HAP-1 (cell line): ENCODE data around the gene POM121C.
"Not testable (repeated sequence)": the region's sequence is repeated elsewhere in the genome, so short reads cannot be mapped to it uniquely, and the experiment has no call there.

ENCODE experiments used
- DNase-seq, 2 experiments: peaks; one replicate each; pipeline ENCODE4 v3.0.0-alpha.2; 2016 to 2020; ENCODE audit warnings: low spot score in 2 of 2
- H3K27me3 ChIP-seq: fragments of 250-450 bp; sonication (Bioruptor Pico); 2 replicates; pipeline ENCODE4 v1.5.1; 2020; ENCODE audit warnings: low read depth, mild to moderate bottlenecking, moderate library complexity
- H3K36me3 ChIP-seq: fragments of 250-450 bp; sonication (Bioruptor Pico); replicated peaks from 2 replicates; pipeline ENCODE4 v1.5.1; 2020; ENCODE audit warnings: mild to moderate bottlenecking
- H3K4me1 ChIP-seq: fragments of 250-450 bp; sonication (Bioruptor Pico); 2 replicates; pipeline ENCODE4 v1.5.1; 2020; ENCODE audit warnings: mild to moderate bottlenecking
- H3K4me3 ChIP-seq: fragments of 250-450 bp; sonication (Bioruptor Pico); 2 replicates; pipeline ENCODE4 v1.5.1; 2020; ENCODE audit warnings: mild to moderate bottlenecking, moderate library complexity
- H3K9me3 ChIP-seq: fragments of 250-450 bp; sonication (Bioruptor Pico); 2 replicates; pipeline ENCODE4 v1.5.1; 2020; ENCODE audit warnings: mild to moderate bottlenecking, moderate library complexity
- in situ Hi-C: fragments of 300-500 bp; cut with MboI; formaldehyde crosslinking; loops from 3 replicates; pipeline ENCODE4 v1.14.3; 2020; ENCODE audit warnings: low sequenced_read_pairs, inconsistent platforms, mixed read lengths

The POM121C gene

DNA sequence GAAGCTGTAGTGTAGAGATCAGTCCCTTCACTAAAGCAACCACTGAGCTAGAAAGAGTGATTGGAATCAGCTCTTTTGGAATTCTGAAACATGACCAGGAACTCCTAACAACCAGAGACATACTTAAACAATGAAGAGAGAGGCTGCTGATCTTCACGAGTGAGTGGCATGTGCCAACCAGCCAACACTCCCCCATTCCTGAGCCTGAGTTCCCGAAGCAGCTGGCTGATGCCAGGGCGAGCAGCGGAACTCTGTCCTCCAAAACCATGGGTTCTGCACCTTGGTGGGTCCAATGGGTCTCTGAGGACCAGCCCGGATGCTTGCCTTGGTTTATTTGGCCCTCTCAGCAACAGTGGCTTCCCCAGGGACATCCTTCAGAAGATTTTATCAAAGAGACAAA lies 25.6 kb downstream of the POM121C start:
- H3K27me3 ChIP-seq, DNase-seq, H3K4me1 ChIP-seq, H3K36me3 ChIP-seq, H3K9me3 ChIP-seq, in situ Hi-C loops, H3K4me3 ChIP-seq: not testable (repeated sequence)

DNA sequence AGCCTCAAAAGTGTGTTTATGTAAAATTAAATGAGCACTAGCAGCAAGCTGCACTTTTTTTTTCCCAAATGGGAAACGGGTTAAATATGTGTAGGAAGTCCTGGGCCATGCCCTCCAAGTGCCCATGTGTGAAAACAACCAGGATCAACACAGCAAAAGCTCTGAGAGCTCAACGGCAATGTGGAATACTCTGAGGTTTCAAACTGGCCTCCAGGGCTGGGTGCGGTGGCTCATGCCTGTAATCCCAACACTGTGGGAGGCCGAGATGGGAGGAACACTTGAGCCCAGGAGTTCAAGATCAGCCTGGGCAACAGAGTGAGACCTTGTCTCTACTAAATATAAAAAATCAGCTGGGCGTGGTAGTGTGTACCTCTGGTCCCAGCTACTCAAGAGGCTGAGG lies 28.1 kb downstream of the POM121C start:
- H3K4me3 ChIP-seq, in situ Hi-C loops, H3K36me3 ChIP-seq, H3K4me1 ChIP-seq, DNase-seq, H3K27me3 ChIP-seq, H3K9me3 ChIP-seq: not testable (repeated sequence)

DNA sequence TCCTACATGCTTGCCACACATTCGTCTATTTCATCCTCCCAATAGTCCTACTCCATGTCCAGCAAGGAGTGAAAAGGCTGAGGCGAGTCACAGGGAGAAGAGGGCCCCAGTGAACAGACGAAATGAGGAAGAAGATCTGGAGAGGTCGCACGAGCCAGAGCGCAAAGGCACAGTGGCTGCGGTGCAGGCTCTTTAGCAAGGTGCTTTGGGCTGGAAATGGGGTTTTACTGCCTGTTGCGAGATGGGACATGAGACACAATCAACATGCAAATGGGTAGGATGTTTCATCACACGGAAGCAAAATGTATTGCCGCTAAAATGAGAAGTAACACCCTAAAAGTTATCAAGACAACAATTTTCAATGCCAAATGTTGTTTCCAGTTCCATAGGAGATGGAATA lies 29.7 kb downstream of the POM121C start:
- H3K9me3 ChIP-seq, H3K4me3 ChIP-seq, in situ Hi-C loops, H3K36me3 ChIP-seq, DNase-seq, H3K4me1 ChIP-seq, H3K27me3 ChIP-seq: not testable (repeated sequence)

DNA sequence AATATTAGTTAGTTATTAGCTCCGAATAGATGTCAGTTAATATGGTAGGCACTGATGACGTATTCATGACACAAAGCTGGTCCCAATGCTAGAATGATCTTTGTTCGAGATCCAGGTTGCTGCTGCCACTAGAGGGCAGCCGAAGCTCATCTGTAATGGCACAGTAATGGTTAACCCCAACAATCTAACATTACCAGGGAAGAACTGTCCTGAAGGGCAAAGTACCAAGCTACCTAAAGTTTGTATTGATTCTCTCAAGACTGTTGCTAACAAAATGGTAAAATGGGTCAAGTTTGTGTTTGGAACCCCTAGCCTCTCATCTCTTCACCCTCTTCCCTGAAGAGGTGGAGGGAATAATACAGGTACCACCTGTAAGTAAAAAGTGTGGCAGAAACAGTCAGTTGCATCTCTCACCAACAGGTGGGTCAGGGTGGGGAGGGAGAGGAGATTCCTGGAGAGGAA lies 33.6 kb downstream of the POM121C start:
- H3K36me3 ChIP-seq, H3K27me3 ChIP-seq, H3K9me3 ChIP-seq, H3K4me1 ChIP-seq, H3K4me3 ChIP-seq, DNase-seq, in situ Hi-C loops: not testable (repeated sequence)

DNA sequence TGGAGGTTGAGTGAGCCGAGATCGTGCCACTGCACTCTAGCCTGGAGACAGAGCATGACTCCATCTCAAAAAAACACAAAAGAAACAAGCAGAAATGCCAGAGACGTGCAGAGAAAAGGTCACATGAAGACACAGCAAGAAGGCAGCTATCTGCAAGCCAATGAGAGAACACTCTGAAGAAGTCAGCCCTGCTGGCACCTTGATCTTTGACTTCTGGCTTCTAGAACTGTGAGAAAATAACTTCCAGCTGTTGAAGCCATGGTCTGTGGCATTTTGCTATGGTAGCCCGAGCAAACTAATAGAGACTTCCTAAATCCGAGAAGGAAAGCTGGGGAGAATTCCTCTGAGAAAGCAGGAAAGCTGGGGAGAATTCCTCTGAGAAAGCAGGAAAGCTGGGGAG lies 36.2 kb downstream of the POM121C start:
- H3K4me3 ChIP-seq, H3K36me3 ChIP-seq, H3K9me3 ChIP-seq, H3K27me3 ChIP-seq, DNase-seq, in situ Hi-C loops, H3K4me1 ChIP-seq: not testable (repeated sequence)

DNA sequence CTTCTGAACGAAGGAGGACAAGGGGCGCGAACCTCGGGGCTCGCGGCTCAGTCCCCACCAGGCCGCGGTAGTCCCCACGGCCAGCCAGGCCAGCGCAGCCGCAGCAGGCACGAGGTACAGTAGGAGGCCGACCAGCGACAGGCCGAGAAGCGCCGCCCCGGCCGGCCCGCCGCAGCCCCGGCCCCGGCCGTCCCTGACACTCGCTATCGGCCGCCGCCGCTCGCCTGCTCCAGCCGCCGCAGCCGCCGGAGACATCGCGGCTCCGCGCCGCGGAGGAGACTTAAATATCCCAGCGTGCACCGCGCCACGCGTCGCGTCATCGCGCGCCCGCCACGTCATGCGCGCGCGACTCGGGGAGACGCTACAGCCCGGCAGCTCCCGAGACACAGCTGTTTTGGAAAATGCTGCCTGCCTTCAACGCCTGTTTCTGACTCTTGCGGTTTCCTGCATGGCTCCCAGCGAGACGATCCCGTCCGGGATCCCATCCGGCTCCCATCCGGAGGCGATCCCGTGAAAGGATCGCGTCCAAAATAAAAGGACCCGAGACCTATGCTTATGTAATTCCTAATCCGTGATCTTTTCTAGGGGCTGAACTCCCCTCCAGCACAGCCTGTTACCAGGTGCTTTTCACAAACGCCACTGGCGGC lies 43.5 kb downstream of the POM121C start:
- in situ Hi-C loops, H3K9me3 ChIP-seq, H3K27me3 ChIP-seq, H3K4me1 ChIP-seq: not testable (repeated sequence)
- peak in 1 of 2 experiments; percentile 35 for DNase-seq
- H3K36me3 ChIP-seq, result peaks cover 24% of the 10 kb centered on the region
- peak overlapping the region; percentile 34; the same call in 1 of the 2 replicates for H3K4me3 ChIP-seq

DNA sequence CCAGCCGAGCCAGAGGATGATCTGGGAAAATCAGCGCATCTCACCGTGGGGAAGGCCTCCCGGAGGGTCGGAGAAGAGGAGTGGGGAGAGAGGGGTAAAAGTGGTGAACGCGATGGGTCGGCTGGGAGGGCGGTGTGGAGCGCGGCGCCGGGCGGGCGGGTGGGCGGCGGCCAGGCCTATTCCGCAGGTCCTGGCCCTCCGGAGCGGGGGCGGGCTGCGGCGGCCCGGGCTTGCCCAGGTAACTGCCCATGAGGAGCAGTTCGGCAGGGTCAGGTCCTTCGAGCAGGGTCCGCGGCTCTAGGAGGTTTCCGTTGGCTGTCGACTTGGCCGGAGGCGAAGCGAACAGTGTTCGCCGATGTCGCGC lies 44.0 kb downstream of the POM121C start:
- H3K9me3 ChIP-seq, H3K4me1 ChIP-seq, in situ Hi-C loops, H3K27me3 ChIP-seq, DNase-seq: not testable (repeated sequence)
- H3K36me3 ChIP-seq, result peaks cover 28% of the 10 kb centered on the region
- H3K4me3 ChIP-seq, result peak overlapping the region; percentile 34

DNA sequence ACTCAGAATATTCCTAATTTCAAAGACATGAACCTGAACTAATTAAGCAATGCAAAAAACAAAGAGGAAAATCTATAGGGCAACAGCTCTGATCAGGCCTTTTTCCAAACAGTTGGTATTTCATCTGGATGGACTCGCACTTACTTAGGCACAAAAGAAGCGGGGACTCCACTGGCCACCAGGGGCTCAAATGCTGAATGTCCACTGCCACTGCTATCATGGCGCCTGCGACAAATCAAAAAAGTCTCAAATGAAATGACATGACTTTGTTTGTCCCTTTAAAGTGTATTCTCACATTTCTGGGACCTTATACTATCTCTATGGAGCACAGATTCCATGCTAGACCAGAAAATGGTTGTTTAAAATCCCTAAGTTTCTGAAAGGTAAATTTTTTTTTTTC lies 47.1 kb downstream of the POM121C start:
- peaks cover 54% of the 10 kb centered on the region for H3K36me3 ChIP-seq
- H3K27me3 ChIP-seq, H3K9me3 ChIP-seq, DNase-seq, H3K4me1 ChIP-seq, H3K4me3 ChIP-seq: not testable (repeated sequence)
- in situ Hi-C loops, result loop anchor here (5.0 kb wide), 1 partner anchor 372 kb away; no protein-coding TSS in a partner anchor

DNA sequence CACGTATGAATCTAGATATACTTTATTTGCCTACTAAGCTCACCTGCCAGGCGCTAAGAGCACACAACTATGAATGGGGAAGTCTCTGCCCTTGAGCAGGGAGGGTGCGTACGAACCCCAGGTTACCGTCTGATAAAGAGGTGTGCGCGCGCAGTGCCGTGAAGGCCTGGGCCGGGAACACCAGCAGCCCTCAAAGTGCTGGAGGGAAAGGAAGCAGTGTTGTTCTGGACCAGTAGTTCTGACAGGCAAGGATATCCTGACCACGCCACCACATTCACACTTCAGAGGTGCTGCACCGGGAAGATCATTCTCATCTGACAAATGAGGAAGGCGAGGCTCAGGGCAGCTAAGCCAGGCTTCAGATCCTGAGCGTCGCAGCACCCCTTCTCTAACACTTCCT lies 62.6 kb downstream of the POM121C start:
- peaks cover 11% of the 10 kb centered on the region for H3K36me3 ChIP-seq
- H3K4me1 ChIP-seq, H3K4me3 ChIP-seq, DNase-seq, in situ Hi-C loops, H3K9me3 ChIP-seq, H3K27me3 ChIP-seq: not testable (repeated sequence)

DNA sequence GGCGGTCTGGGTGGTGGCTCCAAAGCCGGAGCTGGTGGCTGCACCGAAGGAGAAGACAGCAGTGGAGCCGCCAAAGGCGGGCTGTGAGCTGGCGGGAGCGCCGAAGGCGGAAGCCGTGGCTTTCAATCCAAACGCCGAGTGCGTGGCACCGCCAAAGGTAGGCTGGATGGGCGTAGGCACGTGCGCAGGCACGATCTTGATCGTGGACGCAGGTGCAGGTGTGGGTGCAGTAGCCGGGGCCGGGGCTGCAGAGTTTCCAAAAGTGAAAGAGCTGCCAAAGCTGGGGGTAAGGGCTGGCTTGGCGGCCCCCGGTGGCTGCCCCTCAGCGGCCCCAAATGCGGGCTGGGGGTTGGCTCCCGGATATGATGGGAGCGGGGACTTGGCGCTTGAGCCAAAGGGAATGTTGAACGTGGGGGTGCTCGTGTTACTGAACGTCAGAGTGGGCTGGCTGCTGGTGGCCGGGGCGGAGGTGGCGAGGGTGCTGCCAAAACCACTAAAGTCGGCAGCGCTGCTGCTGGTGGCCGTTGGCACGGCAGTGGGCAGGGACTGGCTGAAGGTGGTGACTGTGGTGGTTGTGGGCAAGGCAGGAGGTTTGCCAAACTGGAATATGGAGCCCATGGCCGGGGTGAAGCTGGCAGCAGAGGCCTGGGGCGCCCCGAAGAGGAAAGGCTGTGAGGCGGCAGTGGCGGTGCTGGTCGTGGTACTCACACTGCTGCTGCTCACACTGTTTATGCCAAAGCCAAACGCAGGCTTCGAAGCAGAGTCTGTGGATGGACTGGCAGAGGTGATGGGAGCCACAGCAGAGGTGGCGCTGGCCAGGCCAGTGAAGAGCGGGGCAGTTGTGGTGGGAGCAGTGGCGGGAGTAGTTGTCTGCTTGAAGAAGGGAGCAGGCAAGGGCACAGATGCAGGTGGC lies 64.0 kb downstream of the POM121C start:
- H3K4me1 ChIP-seq, H3K9me3 ChIP-seq, in situ Hi-C loops: not testable (repeated sequence)

DNA sequence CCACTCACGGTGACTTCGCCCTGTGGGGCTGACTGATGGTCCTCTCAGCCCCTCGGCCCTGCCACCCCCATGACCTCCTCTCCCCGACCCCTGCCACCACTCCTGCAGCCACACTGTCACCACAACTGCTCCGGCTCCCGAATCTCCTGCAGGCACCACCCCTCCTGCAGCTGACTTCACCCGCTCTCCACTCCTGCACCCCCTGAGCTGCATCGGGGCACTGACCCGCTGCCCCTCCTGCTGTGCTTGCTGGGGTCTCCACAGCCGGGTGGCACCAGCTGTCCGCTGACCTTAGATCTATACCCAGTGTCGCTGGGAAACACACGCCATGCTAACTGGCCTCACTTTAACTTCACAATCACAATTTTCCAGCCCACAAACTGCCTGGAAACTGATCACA lies 65.9 kb downstream of the POM121C start:
- H3K9me3 ChIP-seq, DNase-seq, in situ Hi-C loops, H3K36me3 ChIP-seq, H3K4me3 ChIP-seq, H3K4me1 ChIP-seq, H3K27me3 ChIP-seq: not testable (repeated sequence)

More for the DNA sequence above, 64.0 kb downstream of the POM121C start:
- DNase-seq, H3K27me3 ChIP-seq, H3K36me3 ChIP-seq, H3K4me3 ChIP-seq: not testable (repeated sequence)

DNA sequence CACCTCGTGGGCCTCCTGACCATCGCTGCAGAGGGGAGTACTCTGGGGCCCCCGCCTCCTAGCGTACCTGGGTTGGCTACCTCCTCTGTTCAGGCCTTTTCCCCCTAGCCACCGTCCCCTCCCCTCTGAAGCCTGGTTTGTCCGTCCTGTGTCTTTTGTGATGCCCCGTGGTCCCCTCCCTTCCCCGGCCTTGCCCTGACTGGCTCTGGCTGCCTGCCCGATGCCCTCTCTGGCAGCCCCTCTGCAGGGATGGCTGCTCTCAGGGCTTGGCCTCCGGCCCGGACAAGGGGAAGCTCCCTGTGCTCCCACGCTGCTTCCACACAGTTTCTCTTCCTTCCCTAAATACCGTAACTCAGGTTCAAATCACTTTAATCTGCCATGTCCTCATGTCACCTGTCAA lies 66.4 kb downstream of the POM121C start:
- H3K4me3 ChIP-seq, DNase-seq, H3K9me3 ChIP-seq, H3K27me3 ChIP-seq, H3K36me3 ChIP-seq, in situ Hi-C loops, H3K4me1 ChIP-seq: not testable (repeated sequence)

DNA sequence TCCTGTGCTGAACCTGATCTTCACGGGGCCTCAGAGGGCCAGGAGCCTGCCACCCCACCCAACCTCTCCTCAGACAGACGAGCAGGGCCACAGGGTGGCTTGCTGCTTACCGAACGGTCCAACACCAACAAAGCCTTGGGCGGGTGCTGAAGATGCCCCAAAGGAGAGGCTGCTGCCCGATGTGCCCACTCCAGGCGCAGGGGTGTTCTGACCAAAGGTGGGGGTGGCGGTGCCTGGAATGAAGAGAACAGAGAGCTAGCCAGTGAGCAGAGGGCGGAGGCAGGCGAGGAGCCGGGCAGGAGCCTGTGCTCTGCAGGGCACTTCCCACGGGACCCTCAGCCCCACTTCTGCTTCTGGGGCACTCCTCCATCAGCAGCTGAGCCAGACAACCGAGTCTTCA lies 66.9 kb downstream of the POM121C start:
- H3K9me3 ChIP-seq, H3K27me3 ChIP-seq, DNase-seq, in situ Hi-C loops, H3K36me3 ChIP-seq, H3K4me1 ChIP-seq, H3K4me3 ChIP-seq: not testable (repeated sequence)

DNA sequence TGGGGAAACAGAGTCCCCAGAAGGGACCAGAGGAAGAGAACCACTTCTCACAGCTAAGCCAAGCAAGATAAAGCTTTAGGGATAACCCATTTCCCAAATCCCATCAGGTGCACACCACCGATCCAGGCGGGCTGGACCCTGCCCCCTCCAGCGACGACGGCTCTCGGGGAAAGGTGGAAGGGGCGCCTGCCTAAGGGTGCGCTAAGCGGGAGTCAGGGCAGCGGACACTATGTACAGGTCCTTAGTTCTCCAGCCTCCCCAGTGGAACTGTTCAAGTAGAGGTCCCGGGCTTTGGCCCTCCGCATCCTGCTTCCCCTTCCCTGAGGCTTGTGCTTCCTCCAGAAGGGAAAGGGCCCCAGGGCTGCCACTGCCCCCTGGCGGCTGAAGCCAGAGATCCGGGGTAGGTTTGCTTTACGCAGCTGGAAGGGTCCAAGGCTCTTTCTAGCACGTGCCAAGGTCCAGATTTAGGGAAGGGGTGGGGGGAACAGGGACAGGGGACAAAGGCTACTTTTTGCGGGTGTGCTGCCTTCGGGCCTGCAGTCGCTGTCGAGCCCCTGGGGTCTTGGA lies 67.7 kb downstream of the POM121C start:
- in situ Hi-C loops, H3K36me3 ChIP-seq, DNase-seq: not testable (repeated sequence)

More for the DNA sequence above, 67.7 kb downstream of the POM121C start:
- H3K4me3 ChIP-seq, H3K27me3 ChIP-seq, H3K9me3 ChIP-seq, H3K4me1 ChIP-seq: not testable (repeated sequence)
